C4-2B (cell line): ENCODE data around the gene SLC22A6.

Experiments used
- H3K27ac ChIP-seq: fragments of 450-650 bp; 2 replicates; pipeline ENCODE4 v1.5.1; 2017
- CTCF ChIP-seq: fragments of 450-650 bp; conservative IDR thresholded peaks from 2 replicates; pipeline ENCODE4 v1.5.1; 2017; ENCODE audit warnings: mild to moderate bottlenecking
- ZFX ChIP-seq: fragments of 450-650 bp; IDR thresholded peaks from 2 replicates; pipeline ENCODE4 v1.6.1; 2017

Gene SLC22A6

GRCh38 chr11:62930666-62931065 is 54.1 kb downstream of the SLC22A6 start:
- no peak for TF ChIP-seq CTCF
- TF ChIP-seq ZFX = no peak

GRCh38 chr11:62930157-62930556 is 54.6 kb downstream of the SLC22A6 start:
- TF ChIP-seq CTCF (no peak), ZFX (no peak)

More at GRCh38 chr11:62930666-62931065, 54.1 kb downstream of the SLC22A6 start:
- no peak overlapping the region for H3K27ac ChIP-seq

DNA sequence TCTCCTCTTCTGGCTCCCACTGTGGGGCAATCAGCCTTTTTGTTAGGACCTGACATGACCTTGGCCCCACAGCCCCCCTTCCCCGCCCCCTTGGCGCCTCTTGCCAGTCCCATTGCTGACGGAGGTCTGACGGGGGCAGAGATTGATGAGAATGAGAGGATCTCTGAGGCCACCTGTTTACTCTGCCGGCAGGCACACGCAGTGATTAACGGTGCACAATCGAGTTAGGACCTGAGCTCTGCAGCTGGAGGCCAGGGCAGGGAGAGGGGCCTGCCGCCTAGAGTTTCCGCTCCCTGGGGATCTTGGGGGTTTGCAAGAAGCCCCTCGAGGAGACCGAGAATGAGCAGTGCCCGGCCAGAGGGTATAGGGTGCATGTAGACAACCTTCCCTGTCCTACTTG is 56.8 kb downstream of the SLC22A6 start:
- H3K27ac ChIP-seq = no peak overlapping the region
- no peak for TF ChIP-seq ZFX
- TF ChIP-seq CTCF = no peak

More at GRCh38 chr11:62930157-62930556, 54.6 kb downstream of the SLC22A6 start:
- H3K27ac ChIP-seq = no peak overlapping the region

- TF ChIP-seq CTCF (no peak), ZFX (no peak)
- no peak overlapping the region for H3K27ac ChIP-seq
Observed at GRCh38 chr11:62926680-62927455, 57.9 kb downstream of the SLC22A6 start.
